ENCODE data around the gene DOP1B. TPM values are rescaled to one million over a fixed set of nuclear protein-coding genes. Genes with fewer than 3 reads are reported as not detected.

DOP1B gene
- total RNA-seq, 1 donor from 2014 or later: 26.1 TPM

DNA sequence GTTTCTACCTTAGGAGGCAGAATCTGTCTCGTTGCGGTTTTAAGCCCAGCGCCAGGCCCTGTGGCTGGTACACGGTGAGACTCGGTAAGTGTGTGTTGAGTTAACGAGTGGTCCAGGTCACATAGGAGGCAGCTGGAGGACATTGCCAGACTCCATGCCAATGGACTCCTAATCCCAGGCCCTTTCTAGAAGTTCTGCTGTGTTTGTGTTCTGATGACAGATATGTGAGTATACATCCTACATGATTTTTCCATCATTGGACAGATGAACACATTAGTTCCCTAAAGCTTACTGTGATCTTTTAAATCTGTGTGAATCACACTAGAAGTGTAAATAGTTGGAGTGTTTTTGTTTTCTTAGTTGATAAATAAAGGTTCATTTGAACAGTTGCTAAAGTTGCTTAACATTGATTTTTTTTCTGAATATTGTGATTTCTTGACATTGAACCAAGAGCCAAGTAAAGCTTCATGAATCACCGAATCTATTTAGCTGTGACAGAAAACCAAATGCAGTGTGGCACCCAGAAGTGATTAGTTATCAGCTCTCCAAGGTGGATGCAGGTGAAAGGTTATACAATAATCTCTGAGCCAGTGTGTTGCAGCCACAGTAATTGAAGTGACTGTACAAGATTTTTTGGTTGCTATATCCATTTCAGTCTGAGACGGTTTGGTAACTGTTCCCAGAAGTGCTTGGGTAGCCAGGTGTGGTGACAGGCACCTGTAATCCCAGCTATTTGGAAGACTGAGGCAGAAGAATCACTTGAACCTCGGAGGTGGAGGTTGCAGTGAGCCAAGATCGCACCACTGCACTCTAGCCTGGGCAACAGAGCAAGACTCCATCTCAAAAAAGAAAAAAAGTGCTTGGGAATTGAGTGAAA is 46.3 kb downstream of the DOP1B start:
- DNase-seq: no peak

DNA sequence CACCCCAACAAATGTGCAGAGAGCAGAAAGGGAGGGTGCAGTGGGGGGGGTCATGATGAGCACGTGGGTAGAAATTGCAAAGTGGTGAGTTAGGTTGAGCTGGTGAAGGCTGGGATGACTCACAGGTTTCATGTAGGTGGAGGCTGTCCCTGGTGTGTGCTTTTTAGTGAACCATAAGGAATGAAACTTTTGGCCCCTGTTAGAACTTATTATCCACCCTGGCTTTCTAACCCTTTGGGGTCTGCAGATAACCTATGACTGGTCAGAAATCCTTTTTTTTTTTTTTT is 46.9 kb downstream of the DOP1B start:
- DNase-seq: no peak

DNA sequence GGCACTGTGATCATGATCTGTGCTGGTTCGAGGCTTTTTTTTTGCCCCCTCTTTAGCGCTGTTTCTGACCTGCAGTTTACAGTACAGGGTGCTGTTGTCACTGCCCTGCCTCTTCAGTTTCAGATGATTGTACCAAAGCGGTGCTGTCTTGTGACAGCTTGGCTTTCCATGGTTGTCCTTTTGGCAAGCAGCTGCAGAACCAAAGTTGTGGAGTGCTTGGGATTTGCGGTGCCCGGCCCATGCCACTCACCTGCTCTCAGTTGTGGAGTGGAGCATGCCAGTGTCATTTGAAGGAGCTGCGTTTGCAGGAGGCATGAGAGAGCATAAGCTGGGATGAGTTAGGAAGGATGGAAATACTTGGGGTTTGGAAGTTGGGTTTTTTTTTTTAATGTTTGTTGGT is 48.4 kb downstream of the DOP1B start:
- no peak for DNase-seq

DNA sequence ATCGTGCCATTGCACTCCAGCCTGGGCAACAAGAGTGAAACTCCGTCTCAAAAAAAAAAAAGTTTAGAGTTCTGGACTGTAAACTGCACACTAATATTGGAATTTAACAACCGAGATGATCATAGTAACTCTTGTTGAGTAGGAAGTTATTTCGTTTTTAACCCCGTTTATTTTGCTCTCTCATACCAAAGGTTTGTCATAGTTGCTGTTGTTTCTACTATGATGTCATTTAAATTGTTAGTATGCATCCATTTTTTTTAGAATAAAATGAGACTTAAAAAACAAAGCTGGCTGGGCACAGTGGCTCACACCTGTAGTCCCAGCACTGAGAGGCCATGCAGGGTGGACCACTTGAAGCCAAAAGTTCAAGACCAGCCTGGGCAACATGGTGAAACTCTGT is 49.3 kb downstream of the DOP1B start:
- no peak for DNase-seq

Other genes starting within 250 kb of the DOP1B start
- 26.1 TPM for gene SETD4, start 96.3 kb upstream of the DOP1B start, total RNA-seq
- 49.4 TPM for gene CBR1, start 86.8 kb upstream of the DOP1B start, total RNA-seq
- gene CBR3, start 21.7 kb upstream of the DOP1B start, total RNA-seq: 6.5 TPM
- gene MORC3, start 163.4 kb downstream of the DOP1B start, total RNA-seq: 84.5 TPM
- gene CHAF1B, start 228.6 kb downstream of the DOP1B start, total RNA-seq: 2.4 TPM